Muscle of leg (tissue), 11 donors: ENCODE results near the gene LRRC45. TPM values are rescaled to one million over a fixed set of nuclear protein-coding genes. Genes with fewer than 3 reads are reported as not detected.

Source experiments
- DNase-seq: peaks from one replicate; pipeline ENCODE4 v3.0.0; 2013
- H3K27ac ChIP-seq: one replicate; pipeline ENCODE4 v1.5.1; 2013; ENCODE audit warnings: mild to moderate bottlenecking, low read length, control low read depth
- H3K27me3 ChIP-seq: one replicate; pipeline ENCODE4 v1.6.1; 2013; ENCODE audit warnings: low read length; ENCODE audit not compliant: control insufficient read depth, insufficient read depth
- H3K36me3 ChIP-seq: one replicate; pipeline ENCODE4 v1.6.1; 2013; ENCODE audit warnings: low read length; ENCODE audit not compliant: control insufficient read depth, insufficient read depth
- H3K4me1 ChIP-seq: one replicate; pipeline ENCODE4 v1.6.1; 2013; ENCODE audit warnings: low read length; ENCODE audit not compliant: control insufficient read depth, insufficient read depth
- H3K4me3 ChIP-seq: one replicate; pipeline ENCODE4 v1.5.1; 2013; ENCODE audit warnings: low read length, control low read depth
- H3K9me3 ChIP-seq: replicated peaks from 2 replicates; pipeline ENCODE4 v1.6.1; 2013; ENCODE audit warnings: low read depth, low read length; ENCODE audit not compliant: control insufficient read depth
- WGBS: methylation state at CpG from one replicate; pipeline ENCODE4 v1.1.5; 2013; ENCODE audit warnings: missing lambda C conversion rate; ENCODE audit not compliant: insufficient coverage; 5-methylcytosine and 5-hydroxymethylcytosine counted together
- polyA plus RNA-seq, 8 donors: library from polyadenylated mRNA; unstranded; fragments of 120-200 nt; gene quantifications; one replicate each; pipeline versions ENCODE4 v1.2.1 to v1.2.3, GENCODE V29; 2013; ENCODE audit warnings: inconsistent platforms in 1 of 8, low replicate concordance in 1 of 8; ENCODE audit not compliant: insufficient read length in 8 of 8, insufficient read depth in 1 of 8
- total RNA-seq: library from RNA; stranded (reverse); fragments of 120-200 nt; gene quantifications from one replicate; pipeline ENCODE4 v1.2.4, GENCODE V29; 2013

Gene LRRC45
- total and polyA plus RNA-seq, 9 donors, result 8.4 to 12.3 (median 9.7) TPM

DNA sequence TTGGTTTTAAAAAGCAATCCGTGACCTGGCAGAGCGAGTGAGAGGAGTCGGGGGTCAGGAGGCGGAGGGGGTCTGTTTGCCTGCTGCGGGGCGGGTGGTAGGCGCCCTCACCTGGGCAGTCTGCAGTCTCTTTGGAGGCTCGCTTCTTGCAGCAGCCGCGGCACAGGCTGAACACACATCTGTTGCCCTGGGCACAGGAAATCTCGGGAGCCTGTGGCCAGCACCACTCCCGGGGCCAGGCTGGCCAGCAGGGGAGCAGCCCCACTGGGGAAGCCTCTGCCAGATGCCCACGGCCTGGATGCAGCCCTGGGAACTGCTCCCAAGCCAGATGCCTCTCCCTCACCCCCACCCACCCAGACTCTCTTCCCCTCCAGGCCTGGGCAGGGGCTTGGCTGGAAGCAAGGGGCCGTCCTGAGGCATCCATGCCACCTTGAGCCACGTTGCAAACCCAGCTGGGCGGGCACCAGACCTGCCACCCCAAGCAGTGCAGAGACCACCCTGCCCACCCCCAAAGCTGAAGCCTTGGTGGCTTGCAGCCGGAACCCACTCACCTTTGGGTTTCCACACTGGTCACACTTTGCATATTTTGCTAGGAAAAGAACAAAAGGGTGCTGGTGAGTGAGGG is 35.2 kb downstream of the LRRC45 start:
- DNase-seq, result no peak
- no peaks in the 10 kb centered on the region for H3K27me3 ChIP-seq
- 71% methylated on average over 14 of the region's 17 CpGs for WGBS
- H3K9me3 ChIP-seq, result no peaks in the 10 kb centered on the region
- no peak overlapping the region for H3K27ac ChIP-seq
- peaks cover 3% of the 10 kb centered on the region for H3K4me1 ChIP-seq
- peaks cover 95% of the 10 kb centered on the region for H3K36me3 ChIP-seq
- no peak overlapping the region for H3K4me3 ChIP-seq

GRCh38 chr17:82058855-82059249 is 35.7 kb downstream of the LRRC45 start:
- H3K4me1 ChIP-seq, result no peaks in the 10 kb centered on the region
- no peaks in the 10 kb centered on the region for H3K27me3 ChIP-seq
- 76% methylated on average over 9 of the region's 10 CpGs for WGBS
- H3K9me3 ChIP-seq, result no peaks in the 10 kb centered on the region
- no peak overlapping the region for H3K4me3 ChIP-seq
- no peak overlapping the region for H3K27ac ChIP-seq
- no peak for DNase-seq
- peaks cover 95% of the 10 kb centered on the region for H3K36me3 ChIP-seq

- Histone ChIP-seq H3K4me3 (no peak overlapping the region), H3K27me3 (no peaks in the 10 kb centered on the region), H3K9me3 (no peaks in the 10 kb centered on the region), H3K4me1 (peaks cover 6% of the 10 kb centered on the region), H3K36me3 (peaks cover 95% of the 10 kb centered on the region), H3K27ac (no peak overlapping the region)
- 63% methylated on average over 17 of the region's 19 CpGs for WGBS
- no peak for DNase-seq
These were observed 36.3 kb downstream of the LRRC45 start for GRCh38 chr17:82059272-82060000.

GRCh38 chr17:82060001-82060380 is 36.9 kb downstream of the LRRC45 start:
- WGBS, result 87% methylated on average over 13 of the region's 16 CpGs
- peaks cover 90% of the 10 kb centered on the region for H3K36me3 ChIP-seq
- H3K4me1 ChIP-seq, result peaks cover 11% of the 10 kb centered on the region

DNA sequence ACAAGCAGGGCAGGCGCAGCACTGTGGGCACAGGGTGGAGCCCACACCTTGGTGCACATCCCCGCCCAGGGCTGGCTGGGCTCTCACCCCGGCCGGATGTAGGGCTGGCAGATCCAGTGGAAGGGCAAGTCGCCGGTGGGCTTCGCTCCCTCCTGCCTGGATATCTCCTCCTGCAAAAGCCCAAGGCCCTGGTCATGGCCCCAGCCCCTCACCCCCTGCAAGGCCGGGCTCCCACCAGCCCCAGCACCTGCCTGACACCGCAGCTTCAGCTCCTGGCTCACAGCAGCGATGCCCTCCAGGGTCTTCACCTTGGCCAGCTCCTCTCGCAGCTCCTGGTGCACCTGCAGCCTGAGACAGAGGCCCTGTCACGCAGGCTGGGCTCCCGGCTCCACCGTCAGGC is 37.5 kb downstream of the LRRC45 start:
- Histone ChIP-seq H3K36me3 (peaks cover 85% of the 10 kb centered on the region), H3K27me3 (no peaks in the 10 kb centered on the region), H3K9me3 (no peaks in the 10 kb centered on the region), H3K4me1 (peaks cover 14% of the 10 kb centered on the region), H3K27ac (no peak overlapping the region), H3K4me3 (no peak overlapping the region)
- no peak for DNase-seq
- 79% methylated on average over 14 of the region's 14 CpGs for WGBS

More at GRCh38 chr17:82060001-82060380, 36.9 kb downstream of the LRRC45 start:
- Histone ChIP-seq H3K4me3 (no peak overlapping the region), H3K27me3 (no peaks in the 10 kb centered on the region), H3K9me3 (no peaks in the 10 kb centered on the region), H3K27ac (no peak overlapping the region)
- no peak for DNase-seq

DNA sequence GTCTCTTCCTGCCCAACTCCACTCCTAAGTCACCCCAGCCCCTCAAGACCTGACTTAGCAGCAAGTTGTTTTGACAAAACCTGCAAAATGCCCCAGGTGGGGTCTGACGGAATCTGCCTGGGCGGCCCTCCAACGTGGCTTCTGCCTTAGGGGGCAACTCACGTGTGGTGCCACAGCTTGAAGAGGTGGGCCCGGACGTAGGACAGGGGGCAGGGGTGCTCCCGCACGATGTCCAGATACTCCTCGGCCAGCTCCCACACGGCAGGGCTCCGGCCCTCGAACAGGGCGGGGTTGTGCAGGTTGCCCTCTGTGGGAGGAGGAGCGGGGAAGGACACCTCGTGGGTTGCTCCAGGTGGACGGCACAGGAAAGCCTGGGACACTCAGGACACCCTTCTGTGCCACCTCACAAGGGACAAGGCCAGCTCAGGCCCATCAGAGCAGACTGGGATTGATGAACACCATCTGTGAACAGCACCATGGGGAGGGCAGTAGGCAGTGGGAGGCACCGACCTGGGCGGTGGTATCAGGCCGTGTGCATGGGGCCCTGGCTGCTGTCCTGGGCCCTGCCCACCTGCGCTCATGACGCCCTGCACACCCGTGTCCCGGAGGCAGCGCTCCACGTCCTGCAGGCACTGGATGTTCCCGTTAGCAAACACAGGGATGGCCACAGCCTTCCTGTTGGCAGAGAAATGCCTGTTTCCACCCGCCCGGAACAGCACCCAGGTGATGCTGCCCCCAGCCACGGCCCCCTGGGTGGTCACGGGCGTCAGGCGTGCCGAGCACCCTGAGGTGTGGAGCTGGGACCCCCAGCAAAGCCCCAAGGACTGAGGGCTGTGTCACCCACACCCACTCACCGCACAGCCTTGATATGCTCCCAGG is 38.2 kb downstream of the LRRC45 start:
- 87% methylated on average over 32 of the region's 34 CpGs for WGBS
- Histone ChIP-seq H3K9me3 (no peaks in the 10 kb centered on the region), H3K36me3 (peaks cover 78% of the 10 kb centered on the region), H3K4me1 (peaks cover 19% of the 10 kb centered on the region), H3K27ac (no peak overlapping the region), H3K27me3 (no peaks in the 10 kb centered on the region), H3K4me3 (no peak overlapping the region)
- no peak for DNase-seq

GRCh38 chr17:82062076-82062983 is 39.2 kb downstream of the LRRC45 start:
- Histone ChIP-seq H3K27ac (no peak overlapping the region), H3K4me3 (no peak overlapping the region), H3K9me3 (no peaks in the 10 kb centered on the region), H3K4me1 (peaks cover 21% of the 10 kb centered on the region), H3K27me3 (no peaks in the 10 kb centered on the region), H3K36me3 (peaks cover 68% of the 10 kb centered on the region)
- WGBS, result 82% methylated on average over 19 of the region's 24 CpGs
- no peak for DNase-seq

GRCh38 chr17:82062984-82063368 is 39.9 kb downstream of the LRRC45 start:
- peaks cover 21% of the 10 kb centered on the region for H3K4me1 ChIP-seq
- DNase-seq, result no peak
- no peak overlapping the region for H3K27ac ChIP-seq
- 80% methylated on average over 9 of the region's 9 CpGs for WGBS
- H3K36me3 ChIP-seq, result peaks cover 61% of the 10 kb centered on the region
- no peaks in the 10 kb centered on the region for H3K9me3 ChIP-seq
- H3K27me3 ChIP-seq, result no peaks in the 10 kb centered on the region
- H3K4me3 ChIP-seq, result no peak overlapping the region

GRCh38 chr17:82063424-82064415 is 40.6 kb downstream of the LRRC45 start:
- 81% methylated on average over 18 of the region's 20 CpGs for WGBS
- Histone ChIP-seq H3K27ac (no peak overlapping the region), H3K27me3 (no peaks in the 10 kb centered on the region), H3K4me1 (peaks cover 21% of the 10 kb centered on the region), H3K9me3 (no peaks in the 10 kb centered on the region), H3K36me3 (peaks cover 54% of the 10 kb centered on the region), H3K4me3 (peak overlapping the region; percentile 84)
- no peak for DNase-seq
